Muscle layer of colon (tissue), 2 donors: ENCODE data around the gene ABHD12.
"Not testable (repeated sequence)": the region's sequence is repeated elsewhere in the genome, so short reads cannot be mapped to it uniquely, and the experiment has no call there.

Experiments
- H3K27ac ChIP-seq: one replicate; pipeline ENCODE4 v1.7.0; 2013; ENCODE audit warnings: low read depth, mild to moderate bottlenecking, low read length, moderate library complexity
- H3K27me3 ChIP-seq, 2 donors: one replicate each; pipeline ENCODE4 v1.7.0; 2013; ENCODE audit warnings: low read length in 2 of 2, mild to moderate bottlenecking in 2 of 2; ENCODE audit not compliant: insufficient read depth in 2 of 2, control insufficient read depth in 1 of 2
- H3K36me3 ChIP-seq: one replicate; pipeline ENCODE4 v1.7.0; 2013; ENCODE audit warnings: mild to moderate bottlenecking, low read length; ENCODE audit not compliant: insufficient read depth
- H3K4me1 ChIP-seq: one replicate; pipeline ENCODE4 v1.7.0; 2013; ENCODE audit warnings: mild to moderate bottlenecking, low read length; ENCODE audit not compliant: insufficient read depth
- H3K4me3 ChIP-seq, 2 donors: one replicate each; pipeline ENCODE4 v1.7.0; 2013; ENCODE audit warnings: low read length in 2 of 2, low read depth in 1 of 2, mild to moderate bottlenecking in 1 of 2, moderate library complexity in 1 of 2
- H3K9ac ChIP-seq: one replicate; pipeline ENCODE4 v1.7.0; 2013; ENCODE audit warnings: low read length
- H3K9me3 ChIP-seq: one replicate; pipeline ENCODE4 v1.7.0; 2013; ENCODE audit warnings: mild to moderate bottlenecking, low read length
- donor health status: abdominal sarcoma.
- donor health status: Adenocarcinoma of cecum.

Gene ABHD12

GRCh38 chr20:25316506-25317190 lies 74.0 kb downstream of the ABHD12 start:
- peaks cover under 1% of the 10 kb centered on the region for H3K4me1 ChIP-seq
- no peaks in the 10 kb centered on the region for H3K9me3 ChIP-seq
- H3K27me3 ChIP-seq = no peaks in the 10 kb centered on the region
- H3K4me3 ChIP-seq = no peak overlapping the region
- H3K9ac ChIP-seq = no peak overlapping the region
- peaks cover 8% of the 10 kb centered on the region for H3K36me3 ChIP-seq
- no peak overlapping the region for H3K27ac ChIP-seq

- H3K9ac ChIP-seq = no peak overlapping the region
- H3K4me1 ChIP-seq = peaks cover 11% of the 10 kb centered on the region
- H3K9me3 ChIP-seq = no peaks in the 10 kb centered on the region
- H3K4me3 ChIP-seq = no peak overlapping the region
- peaks cover 8% of the 10 kb centered on the region for H3K36me3 ChIP-seq
- H3K27ac ChIP-seq = no peak overlapping the region
- no peaks in the 10 kb centered on the region for H3K27me3 ChIP-seq
Observed at GRCh38 chr20:25315418-25316210, 75.0 kb downstream of the ABHD12 start.

GRCh38 chr20:25314497-25315417 lies 75.9 kb downstream of the ABHD12 start:
- Histone ChIP-seq H3K4me1 (peaks cover 20% of the 10 kb centered on the region), H3K4me3 (no peak overlapping the region), H3K36me3 (peaks cover under 1% of the 10 kb centered on the region), H3K27ac (no peak overlapping the region), H3K9me3 (no peaks in the 10 kb centered on the region), H3K27me3 (no peaks in the 10 kb centered on the region), H3K9ac (no peak overlapping the region)

GRCh38 chr20:25313593-25313992 lies 77.0 kb downstream of the ABHD12 start:
- Histone ChIP-seq H3K36me3 (no peaks in the 10 kb centered on the region), H3K27me3 (no peaks in the 10 kb centered on the region), H3K9ac (no peak overlapping the region), H3K4me3 (no peak overlapping the region), H3K9me3 (no peaks in the 10 kb centered on the region), H3K27ac (no peak overlapping the region), H3K4me1 (peaks cover 25% of the 10 kb centered on the region)

- not testable (repeated sequence) for H3K9ac ChIP-seq, H3K27me3 ChIP-seq, H3K36me3 ChIP-seq, H3K9me3 ChIP-seq, H3K27ac ChIP-seq, H3K4me3 ChIP-seq
- peaks cover 25% of the 10 kb centered on the region for H3K4me1 ChIP-seq
Observed at GRCh38 chr20:25312716-25313115, 77.9 kb downstream of the ABHD12 start.

- peak overlapping the region; percentile 9 for H3K9ac ChIP-seq
Observed at GRCh38 chr20:25310921-25311728, 79.5 kb downstream of the ABHD12 start.

GRCh38 chr20:25310268-25310920 lies 80.2 kb downstream of the ABHD12 start:
- peaks cover 25% of the 10 kb centered on the region for H3K4me1 ChIP-seq
- peak overlapping the region in 1 of 2 donors; percentile 30 for H3K4me3 ChIP-seq
- H3K27ac ChIP-seq = peak overlapping the region; percentile 62
- H3K9ac ChIP-seq = peak overlapping the region; percentile 9
- no peaks in the 10 kb centered on the region for H3K27me3 ChIP-seq
- H3K36me3 ChIP-seq = no peaks in the 10 kb centered on the region
- H3K9me3 ChIP-seq = no peaks in the 10 kb centered on the region

More at GRCh38 chr20:25310921-25311728, 79.5 kb downstream of the ABHD12 start:
- no peaks in the 10 kb centered on the region for H3K9me3 ChIP-seq
- peaks cover 25% of the 10 kb centered on the region for H3K4me1 ChIP-seq
- no peaks in the 10 kb centered on the region for H3K36me3 ChIP-seq
- no peaks in the 10 kb centered on the region for H3K27me3 ChIP-seq
- peak overlapping the region in 1 of 2 donors; percentile 30 for H3K4me3 ChIP-seq
- peak overlapping the region; percentile 62 for H3K27ac ChIP-seq

- H3K9ac ChIP-seq = no peak overlapping the region
- H3K36me3 ChIP-seq = no peaks in the 10 kb centered on the region
- no peaks in the 10 kb centered on the region for H3K9me3 ChIP-seq
- H3K27ac ChIP-seq = peak overlapping the region; percentile 62
- H3K4me3 ChIP-seq = peak overlapping the region in 1 of 2 donors; percentile 30
- H3K4me1 ChIP-seq = peaks cover 25% of the 10 kb centered on the region
- H3K27me3 ChIP-seq = no peaks in the 10 kb centered on the region
Observed at GRCh38 chr20:25309395-25310267, 81.0 kb downstream of the ABHD12 start.

- Histone ChIP-seq H3K4me3 (no peak overlapping the region), H3K27ac (peak overlapping the region; percentile 44), H3K36me3 (no peaks in the 10 kb centered on the region), H3K9me3 (no peaks in the 10 kb centered on the region), H3K9ac (no peak overlapping the region), H3K27me3 (no peaks in the 10 kb centered on the region), H3K4me1 (peaks cover 25% of the 10 kb centered on the region)
Observed at GRCh38 chr20:25308671-25309394, 81.8 kb downstream of the ABHD12 start.
